ENCODE results near the gene KLHL11.
"Not testable (repeated sequence)": the region's sequence is repeated elsewhere in the genome, so short reads cannot be mapped to it uniquely, and the experiment has no call there.

The KLHL11 gene

GRCh38 chr17:41849251-41849990 is 15.8 kb downstream of the KLHL11 start:
- no peak overlapping the region for H2BK15ac ChIP-seq (ENCODE audit: low read length)
- no CpG with 5 or more reads among the region's 4 CpGs for WGBS, 2 donors (ENCODE audit: extremely low coverage in 2 of 2, insufficient read length in 2 of 2, insufficient replicate concordance in 1 of 2)
- H3K4me3 ChIP-seq (ENCODE audit: low read length in 2 of 2) = no peak overlapping the region
- H4K91ac ChIP-seq (ENCODE audit: low read depth, low read length, poor library complexity) = no peak overlapping the region
- H3K4me2 ChIP-seq (ENCODE audit: insufficient read depth, low read length, poor library complexity, severe bottlenecking) = no peak overlapping the region
- no peak overlapping the region for H2AK5ac ChIP-seq (ENCODE audit: low read depth, low read length)
- H3K9ac ChIP-seq (ENCODE audit: low read depth, low read length, poor library complexity) = no peak overlapping the region
- no peak overlapping the region for H3K18ac ChIP-seq (ENCODE audit: low read length)
- no peak overlapping the region for H3K4ac ChIP-seq (ENCODE audit: low read length)
- no peak overlapping the region for H3K27ac ChIP-seq (replicated peaks; ENCODE audit: low read length)
- H3K23ac ChIP-seq (ENCODE audit: low read depth, low read length, poor library complexity) = no peak overlapping the region
- no peak overlapping the region for H2AFZ ChIP-seq (ENCODE audit: low read length)
- H2BK12ac ChIP-seq (ENCODE audit: low read length) = no peak overlapping the region
- no peak for DNase-seq (ENCODE audit: low spot score)
- H2BK120ac ChIP-seq (ENCODE audit: low read depth, low read length) = no peak overlapping the region
- no peak overlapping the region for H2BK5ac ChIP-seq (ENCODE audit: low read length)
- peaks cover 3% of the 10 kb centered on the region for H3K79me1 ChIP-seq (ENCODE audit: low read depth, low read length)
- H3K14ac ChIP-seq (ENCODE audit: low read length) = no peak overlapping the region
- no peak overlapping the region for H4K8ac ChIP-seq (ENCODE audit: low read depth, low read length)
- no peaks in the 10 kb centered on the region for H3K27me3 ChIP-seq (ENCODE audit: control insufficient read depth in 3 of 3, insufficient read depth in 3 of 3, low read depth in 1 of 3, low read length in 3 of 3)
- peaks cover 0 to 4% of the 10 kb centered on the region in 2 donors for H3K9me3 ChIP-seq (replicated peaks in 1 of 2; ENCODE audit: control insufficient read depth in 2 of 2, insufficient read depth in 1 of 2, low read depth in 1 of 2, low read length in 2 of 2)
- H3K36me3 ChIP-seq (replicated peaks in 1 of 2; ENCODE audit: control insufficient read depth in 2 of 2, insufficient read depth in 2 of 2, low read length in 2 of 2) = peaks cover 11 to 56% of the 10 kb centered on the region in 2 donors
- H3K4me1 ChIP-seq (ENCODE audit: control insufficient read depth in 2 of 2, insufficient read depth in 1 of 2, low read depth in 1 of 2, low read length in 2 of 2) = no peaks in the 10 kb centered on the region

GRCh38 chr17:41848788-41849187 is 16.4 kb downstream of the KLHL11 start:
- H3K9me3 ChIP-seq (replicated peaks in 1 of 2; ENCODE audit: control insufficient read depth in 2 of 2, insufficient read depth in 1 of 2, low read depth in 1 of 2, low read length in 2 of 2) = peaks cover 0 to 4% of the 10 kb centered on the region in 2 donors
- WGBS, 2 donors (ENCODE audit: extremely low coverage in 2 of 2, insufficient read length in 2 of 2, insufficient replicate concordance in 1 of 2) = no CpG with 5 or more reads among the region's 4 CpGs
- no peak overlapping the region for H2AK5ac ChIP-seq (ENCODE audit: low read depth, low read length)
- H3K4me1 ChIP-seq (ENCODE audit: control insufficient read depth in 2 of 2, insufficient read depth in 1 of 2, low read depth in 1 of 2, low read length in 2 of 2) = no peaks in the 10 kb centered on the region
- H3K4ac ChIP-seq (ENCODE audit: low read length) = no peak overlapping the region
- no peak overlapping the region for H3K23ac ChIP-seq (ENCODE audit: low read depth, low read length, poor library complexity)
- H3K36me3 ChIP-seq (replicated peaks in 1 of 2; ENCODE audit: control insufficient read depth in 2 of 2, insufficient read depth in 2 of 2, low read length in 2 of 2) = peaks cover 6 to 50% of the 10 kb centered on the region in 2 donors
- no peak overlapping the region for H2BK12ac ChIP-seq (ENCODE audit: low read length)
- no peak overlapping the region for H3K18ac ChIP-seq (ENCODE audit: low read length)
- DNase-seq (ENCODE audit: low spot score) = no peak
- no peaks in the 10 kb centered on the region for H3K27me3 ChIP-seq (ENCODE audit: control insufficient read depth in 3 of 3, insufficient read depth in 3 of 3, low read depth in 1 of 3, low read length in 3 of 3)
- no peak overlapping the region for H2AFZ ChIP-seq (ENCODE audit: low read length)
- H3K27ac ChIP-seq (replicated peaks; ENCODE audit: low read length) = no peak overlapping the region
- H2BK120ac ChIP-seq (ENCODE audit: low read depth, low read length) = no peak overlapping the region
- H2BK5ac ChIP-seq (ENCODE audit: low read length) = no peak overlapping the region
- H2BK15ac ChIP-seq (ENCODE audit: low read length) = no peak overlapping the region
- H3K79me1 ChIP-seq (ENCODE audit: low read depth, low read length) = peaks cover 3% of the 10 kb centered on the region
- H4K8ac ChIP-seq (ENCODE audit: low read depth, low read length) = no peak overlapping the region
- no peak overlapping the region for H3K4me3 ChIP-seq (ENCODE audit: low read length in 2 of 2)
- no peak overlapping the region for H3K9ac ChIP-seq (ENCODE audit: low read depth, low read length, poor library complexity)
- H3K14ac ChIP-seq (ENCODE audit: low read length) = no peak overlapping the region
- no peak overlapping the region for H4K91ac ChIP-seq (ENCODE audit: low read depth, low read length, poor library complexity)
- no peak overlapping the region for H3K4me2 ChIP-seq (ENCODE audit: insufficient read depth, low read length, poor library complexity, severe bottlenecking)

GRCh38 chr17:41844971-41845370 is 20.3 kb downstream of the KLHL11 start:
- no peaks in the 10 kb centered on the region for H3K27me3 ChIP-seq (ENCODE audit: control insufficient read depth in 3 of 3, insufficient read depth in 3 of 3, low read depth in 1 of 3, low read length in 3 of 3)
- H3K9me3 ChIP-seq (replicated peaks in 1 of 2; ENCODE audit: control insufficient read depth in 2 of 2, insufficient read depth in 1 of 2, low read depth in 1 of 2, low read length in 2 of 2) = peaks cover 0 to 2% of the 10 kb centered on the region in 2 donors
- no peak overlapping the region for H3K27ac ChIP-seq (replicated peaks; ENCODE audit: low read length)
- peaks cover 3 to 20% of the 10 kb centered on the region in 2 donors for H3K36me3 ChIP-seq (replicated peaks in 1 of 2; ENCODE audit: control insufficient read depth in 2 of 2, insufficient read depth in 2 of 2, low read length in 2 of 2)
- no peak overlapping the region for H4K8ac ChIP-seq (ENCODE audit: low read depth, low read length)
- no peak overlapping the region for H3K9ac ChIP-seq (ENCODE audit: low read depth, low read length, poor library complexity)
- H3K14ac ChIP-seq (ENCODE audit: low read length) = no peak overlapping the region
- no peak overlapping the region for H3K4me2 ChIP-seq (ENCODE audit: insufficient read depth, low read length, poor library complexity, severe bottlenecking)
- no peak overlapping the region for H2AFZ ChIP-seq (ENCODE audit: low read length)
- no peak for DNase-seq (ENCODE audit: low spot score)
- H2BK5ac ChIP-seq (ENCODE audit: low read length) = no peak overlapping the region
- peak overlapping the region; percentile 58 for H2BK12ac ChIP-seq (ENCODE audit: low read length)
- no peak overlapping the region for H3K4me3 ChIP-seq (ENCODE audit: low read length in 2 of 2)
- no peak overlapping the region for H2AK5ac ChIP-seq (ENCODE audit: low read depth, low read length)
- no peak overlapping the region for H2BK15ac ChIP-seq (ENCODE audit: low read length)
- no peak overlapping the region for H3K18ac ChIP-seq (ENCODE audit: low read length)
- H3K23ac ChIP-seq (ENCODE audit: low read depth, low read length, poor library complexity) = no peak overlapping the region
- no peak overlapping the region for H3K4ac ChIP-seq (ENCODE audit: low read length)
- no CpG with 5 or more reads among the region's 6 CpGs for WGBS, 2 donors (ENCODE audit: extremely low coverage in 2 of 2, insufficient read length in 2 of 2, insufficient replicate concordance in 1 of 2)
- no peak overlapping the region for H2BK120ac ChIP-seq (ENCODE audit: low read depth, low read length)
- H4K91ac ChIP-seq (ENCODE audit: low read depth, low read length, poor library complexity) = no peak overlapping the region
- H3K79me1 ChIP-seq (ENCODE audit: low read depth, low read length) = peaks cover 3% of the 10 kb centered on the region
- no peaks in the 10 kb centered on the region for H3K4me1 ChIP-seq (ENCODE audit: control insufficient read depth in 2 of 2, insufficient read depth in 1 of 2, low read depth in 1 of 2, low read length in 2 of 2)

GRCh38 chr17:41840781-41841180 is 24.4 kb downstream of the KLHL11 start:
- not testable (repeated sequence) for H3K9ac ChIP-seq (ENCODE audit: low read depth, low read length, poor library complexity); H2AFZ ChIP-seq (ENCODE audit: low read length); H2AK5ac ChIP-seq (ENCODE audit: low read depth, low read length); H2BK12ac ChIP-seq (ENCODE audit: low read length); H3K27me3 ChIP-seq (ENCODE audit: control insufficient read depth in 3 of 3, insufficient read depth in 3 of 3, low read depth in 1 of 3, low read length in 3 of 3); H2BK120ac ChIP-seq (ENCODE audit: low read depth, low read length); H3K23ac ChIP-seq (ENCODE audit: low read depth, low read length, poor library complexity); H2BK5ac ChIP-seq (ENCODE audit: low read length); H4K91ac ChIP-seq (ENCODE audit: low read depth, low read length, poor library complexity); H3K36me3 ChIP-seq (replicated peaks in 1 of 2; ENCODE audit: control insufficient read depth in 2 of 2, insufficient read depth in 2 of 2, low read length in 2 of 2); DNase-seq (ENCODE audit: low spot score); H3K4me1 ChIP-seq (ENCODE audit: control insufficient read depth in 2 of 2, insufficient read depth in 1 of 2, low read depth in 1 of 2, low read length in 2 of 2); H3K18ac ChIP-seq (ENCODE audit: low read length); H3K4me3 ChIP-seq (ENCODE audit: low read length in 2 of 2); H3K14ac ChIP-seq (ENCODE audit: low read length); H3K4me2 ChIP-seq (ENCODE audit: insufficient read depth, low read length, poor library complexity, severe bottlenecking); H2BK15ac ChIP-seq (ENCODE audit: low read length); H3K27ac ChIP-seq (replicated peaks; ENCODE audit: low read length); H4K8ac ChIP-seq (ENCODE audit: low read depth, low read length); H3K79me1 ChIP-seq (ENCODE audit: low read depth, low read length); H3K9me3 ChIP-seq (replicated peaks in 1 of 2; ENCODE audit: control insufficient read depth in 2 of 2, insufficient read depth in 1 of 2, low read depth in 1 of 2, low read length in 2 of 2); H3K4ac ChIP-seq (ENCODE audit: low read length)
- WGBS, 2 donors (ENCODE audit: extremely low coverage in 2 of 2, insufficient read length in 2 of 2, insufficient replicate concordance in 1 of 2) = no CpG with 5 or more reads among the region's 6 CpGs

Measured in neuronal stem cell (in vitro differentiated cells).